ENCODE results near the gene QPRT. TPM values are rescaled to one million over a fixed set of nuclear protein-coding genes. Genes with fewer than 3 reads are reported as not detected.
"Not testable (repeated sequence)": the region's sequence is repeated elsewhere in the genome, so short reads cannot be mapped to it uniquely, and the experiment has no call there.

The QPRT gene
- total RNA-seq, 1 experiment from 2014 or later: 138 TPM

GRCh38 chr16:29736112-29736511 lies 57.1 kb downstream of the QPRT start:
- peaks cover 64% of the 10 kb centered on the region for H3K36me3 Mint-ChIP-seq
- DNase-seq (ENCODE audit: low spot score): no peak
- H3K27ac Mint-ChIP-seq: peak overlapping the region; percentile 33
- 0 out of 2 replicates have a peak, but pooled peaks have one; percentile 36 for TF ChIP-seq ZNF121 (CRISPR knock-in tag; IDR thresholded peaks at IDR 0.05)
- no peak for TF ChIP-seq TP53 (CRISPR knock-in tag; IDR thresholded peaks at IDR 0.05)
- no peaks in the 10 kb centered on the region for H3K27me3 Mint-ChIP-seq (ENCODE audit: low read depth)
- CTCF ChIA-PET: interaction anchor here (1.4 to 1.8 kb wide), 2 partner anchors 35 to 54 kb away, joined by 5 to 6 read pairs; partner anchors contain the start of gene KIF22
- H3K9me3 Mint-ChIP-seq: no peaks in the 10 kb centered on the region
- H3K4me1 Mint-ChIP-seq: peaks cover 2% of the 10 kb centered on the region; the same call in 1 of the 2 replicates
- H3K4me3 Mint-ChIP-seq: no peak overlapping the region
- POLR2A ChIA-PET: interaction anchor here (0.6 kb wide), 1 partner anchor 104 kb away, joined by 3 read pairs; no protein-coding TSS in a partner anchor
- ATAC-seq: peak; percentile 36; the same call in 1 of the 2 replicates

- peaks cover 65% of the 10 kb centered on the region for H3K36me3 Mint-ChIP-seq
Measured at GRCh38 chr16:29736764-29737163, 57.8 kb downstream of the QPRT start.

DNA sequence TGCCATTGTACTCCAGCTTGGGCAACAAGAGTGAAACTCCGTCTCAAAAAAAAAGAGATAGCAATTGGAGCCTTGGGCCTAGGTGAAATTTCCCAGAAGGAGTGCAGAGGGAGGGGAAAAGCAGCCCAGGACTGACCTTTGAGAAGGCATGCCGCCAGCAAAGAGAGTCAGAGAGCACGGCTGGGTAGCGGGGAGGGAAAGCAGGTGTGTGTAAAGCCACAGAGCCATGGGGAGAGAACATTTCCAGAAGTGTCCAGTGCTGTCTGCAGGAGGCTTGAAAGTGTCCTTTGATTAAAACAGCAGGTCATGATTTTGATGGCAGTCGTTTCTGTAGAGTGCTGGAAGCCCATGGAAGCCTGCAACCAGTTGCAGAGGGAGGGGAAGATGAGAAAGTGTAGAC lies 58.7 kb downstream of the QPRT start:
- DNase-seq (ENCODE audit: low spot score): no peak
- Mint-ChIP-seq H3K9me3 (no peaks in the 10 kb centered on the region), H3K27ac (peak overlapping the region; percentile 51), H3K36me3 (peaks cover 60% of the 10 kb centered on the region), H3K4me3 (no peak overlapping the region), H3K4me1 (peaks cover 2% of the 10 kb centered on the region; the same call in 1 of the 2 replicates), H3K27me3 (ENCODE audit: low read depth) (no peaks in the 10 kb centered on the region)
- ChIA-PET CTCF (interaction anchor here (1.8 kb wide), 1 partner anchor 37 kb away, joined by 5 read pairs; no protein-coding TSS in a partner anchor), POLR2A (interaction anchor here (0.8 kb wide), 1 partner anchor 52 kb away, joined by 6 read pairs; no protein-coding TSS in a partner anchor)
- TF ChIP-seq ERG (CRISPR knock-in tag; IDR thresholded peaks at IDR 0.05) (no peak), EMX1 (CRISPR knock-in tag; IDR thresholded peaks at IDR 0.05) (peak; percentile 52; the same call in 1 of the 2 replicates)
- no peak for ATAC-seq

More at GRCh38 chr16:29736764-29737163, 57.8 kb downstream of the QPRT start:
- H3K4me3 Mint-ChIP-seq: no peak overlapping the region
- no peaks in the 10 kb centered on the region for H3K9me3 Mint-ChIP-seq
- CTCF ChIA-PET: interaction anchor here (1.4 to 1.8 kb wide), 2 partner anchors 36 to 53 kb away, joined by 5 to 6 read pairs; partner anchors contain the start of gene KIF22
- ATAC-seq (no peak), DNase-seq (ENCODE audit: low spot score) (no peak)
- H3K27me3 Mint-ChIP-seq (ENCODE audit: low read depth): no peaks in the 10 kb centered on the region
- peak overlapping the region; percentile 84; the same call in 1 of the 2 replicates for H3K27ac Mint-ChIP-seq
- H3K4me1 Mint-ChIP-seq: peaks cover 2% of the 10 kb centered on the region; the same call in 1 of the 2 replicates
- TF ChIP-seq HMGA2 (CRISPR knock-in tag; IDR thresholded peaks at IDR 0.05) (no peak), TCF7 (CRISPR knock-in tag; IDR thresholded peaks at IDR 0.05; ENCODE audit: low read depth) (no peak), HMGXB4 (CRISPR knock-in tag; IDR thresholded peaks at IDR 0.05) (no peak)
- TF ChIP-seq, protein P1, sequence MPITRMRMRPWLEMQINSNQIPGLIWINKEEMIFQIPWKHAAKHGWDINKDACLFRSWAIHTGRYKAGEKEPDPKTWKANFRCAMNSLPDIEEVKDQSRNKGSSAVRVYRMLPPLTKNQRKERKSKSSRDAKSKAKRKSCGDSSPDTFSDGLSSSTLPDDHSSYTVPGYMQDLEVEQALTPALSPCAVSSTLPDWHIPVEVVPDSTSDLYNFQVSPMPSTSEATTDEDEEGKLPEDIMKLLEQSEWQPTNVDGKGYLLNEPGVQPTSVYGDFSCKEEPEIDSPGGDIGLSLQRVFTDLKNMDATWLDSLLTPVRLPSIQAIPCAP (CRISPR knock-in tag; IDR thresholded peaks at IDR 0.05): no peak
- TF ChIP-seq, protein P2, sequence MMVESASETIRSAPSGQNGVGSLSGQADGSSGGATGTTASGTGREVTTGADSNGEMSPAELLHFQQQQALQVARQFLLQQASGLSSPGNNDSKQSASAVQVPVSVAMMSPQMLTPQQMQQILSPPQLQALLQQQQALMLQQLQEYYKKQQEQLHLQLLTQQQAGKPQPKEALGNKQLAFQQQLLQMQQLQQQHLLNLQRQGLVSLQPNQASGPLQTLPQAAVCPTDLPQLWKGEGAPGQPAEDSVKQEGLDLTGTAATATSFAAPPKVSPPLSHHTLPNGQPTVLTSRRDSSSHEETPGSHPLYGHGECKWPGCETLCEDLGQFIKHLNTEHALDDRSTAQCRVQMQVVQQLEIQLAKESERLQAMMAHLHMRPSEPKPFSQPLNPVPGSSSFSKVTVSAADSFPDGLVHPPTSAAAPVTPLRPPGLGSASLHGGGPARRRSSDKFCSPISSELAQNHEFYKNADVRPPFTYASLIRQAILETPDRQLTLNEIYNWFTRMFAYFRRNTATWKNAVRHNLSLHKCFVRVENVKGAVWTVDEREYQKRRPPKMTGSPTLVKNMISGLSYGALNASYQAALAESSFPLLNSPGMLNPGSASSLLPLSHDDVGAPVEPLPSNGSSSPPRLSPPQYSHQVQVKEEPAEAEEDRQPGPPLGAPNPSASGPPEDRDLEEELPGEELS (CRISPR knock-in tag; IDR thresholded peaks at IDR 0.05): no peak
- POLR2A ChIA-PET: interaction anchor here (0.6 to 0.8 kb wide), 2 partner anchors 53 to 103 kb away, joined by 3 to 6 read pairs; no protein-coding TSS in a partner anchor

DNA sequence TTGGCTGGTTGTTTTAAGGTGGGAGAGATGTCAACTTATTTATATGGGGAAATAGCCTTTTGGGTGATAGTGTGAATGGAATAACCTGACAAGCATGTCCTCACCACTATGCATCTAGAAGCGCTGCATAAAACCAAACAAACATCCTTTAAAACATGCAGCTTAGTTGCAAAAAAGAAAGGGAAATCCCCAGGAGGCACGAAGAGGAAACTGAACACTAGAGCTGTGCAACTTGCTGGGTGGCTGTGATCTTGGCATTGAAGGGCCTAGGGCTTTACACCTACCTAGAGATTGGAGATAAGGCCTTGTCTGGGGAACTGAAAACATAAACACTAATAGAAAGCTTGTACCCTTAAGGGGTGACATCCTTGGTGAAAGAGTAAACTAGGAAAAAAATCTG lies 59.5 kb downstream of the QPRT start:
- no peak overlapping the region for H3K4me3 Mint-ChIP-seq
- peaks cover 7% of the 10 kb centered on the region for H3K4me1 Mint-ChIP-seq
- CTCF ChIA-PET: no interaction called here
- TF ChIP-seq ZNF671 (CRISPR knock-in tag; IDR thresholded peaks at IDR 0.05): no peak
- no peak for TF ChIP-seq HMGA2 (CRISPR knock-in tag; IDR thresholded peaks at IDR 0.05)
- TF ChIP-seq FOXP1 (CRISPR knock-in tag; IDR thresholded peaks at IDR 0.05; ENCODE audit: borderline replicate concordance): no peak
- no peak for TF ChIP-seq CDX4 (CRISPR knock-in tag; IDR thresholded peaks at IDR 0.05; ENCODE audit: borderline replicate concordance)
- ATAC-seq (no peak), DNase-seq (ENCODE audit: low spot score) (no peak)
- H3K27ac Mint-ChIP-seq: peak overlapping the region; percentile 74; the same call in 1 of the 2 replicates
- no peaks in the 10 kb centered on the region for H3K9me3 Mint-ChIP-seq
- POLR2A ChIA-PET: no interaction called here
- peaks cover 52% of the 10 kb centered on the region for H3K36me3 Mint-ChIP-seq
- no peaks in the 10 kb centered on the region for H3K27me3 Mint-ChIP-seq (ENCODE audit: low read depth)

DNA sequence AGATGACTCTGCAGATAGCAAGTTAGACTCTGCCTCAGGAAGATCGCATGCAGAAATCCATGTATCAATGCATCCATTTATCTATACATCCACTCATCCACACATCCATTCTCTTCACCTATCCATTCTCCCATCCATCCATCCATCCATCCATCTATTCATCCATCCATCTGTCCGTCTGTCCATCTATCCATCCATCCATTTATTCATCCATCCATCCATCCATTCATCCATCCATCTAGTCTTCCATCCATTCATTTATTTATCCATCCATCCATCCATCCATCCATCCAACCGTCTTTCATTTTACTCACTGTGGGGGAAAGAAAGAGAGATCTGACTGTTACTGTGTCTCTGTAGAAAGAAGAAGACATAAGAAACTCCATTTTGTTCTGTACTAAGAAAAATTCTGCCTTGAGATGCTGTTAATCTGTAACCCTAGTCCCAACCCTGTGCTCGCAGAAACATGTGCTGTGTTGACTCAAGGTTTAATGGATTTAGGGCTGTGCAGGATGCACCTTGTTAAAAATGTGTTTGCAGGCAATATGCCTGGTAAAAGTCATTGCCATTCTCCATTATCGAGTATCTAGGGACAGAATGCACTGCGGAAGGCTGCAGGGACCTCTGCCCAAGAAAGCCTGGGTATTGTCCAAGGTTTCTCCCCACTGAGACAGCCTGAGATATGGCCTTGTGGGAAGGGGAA lies 61.1 kb downstream of the QPRT start:
- H3K4me3 Mint-ChIP-seq; H3K9me3 Mint-ChIP-seq; DNase-seq (ENCODE audit: low spot score); POLR2A ChIA-PET; H3K27me3 Mint-ChIP-seq (ENCODE audit: low read depth); ATAC-seq: not testable (repeated sequence)
- CTCF ChIA-PET: interaction anchor here (0.9 kb wide), 1 partner anchor 41 kb away, joined by 3 read pairs; no protein-coding TSS in a partner anchor
- Mint-ChIP-seq H3K36me3 (peaks cover 39% of the 10 kb centered on the region), H3K27ac (peak overlapping the region; percentile 32), H3K4me1 (peaks cover 13% of the 10 kb centered on the region)
